ENCODE measurements around the gene EBLN1.

DNA sequence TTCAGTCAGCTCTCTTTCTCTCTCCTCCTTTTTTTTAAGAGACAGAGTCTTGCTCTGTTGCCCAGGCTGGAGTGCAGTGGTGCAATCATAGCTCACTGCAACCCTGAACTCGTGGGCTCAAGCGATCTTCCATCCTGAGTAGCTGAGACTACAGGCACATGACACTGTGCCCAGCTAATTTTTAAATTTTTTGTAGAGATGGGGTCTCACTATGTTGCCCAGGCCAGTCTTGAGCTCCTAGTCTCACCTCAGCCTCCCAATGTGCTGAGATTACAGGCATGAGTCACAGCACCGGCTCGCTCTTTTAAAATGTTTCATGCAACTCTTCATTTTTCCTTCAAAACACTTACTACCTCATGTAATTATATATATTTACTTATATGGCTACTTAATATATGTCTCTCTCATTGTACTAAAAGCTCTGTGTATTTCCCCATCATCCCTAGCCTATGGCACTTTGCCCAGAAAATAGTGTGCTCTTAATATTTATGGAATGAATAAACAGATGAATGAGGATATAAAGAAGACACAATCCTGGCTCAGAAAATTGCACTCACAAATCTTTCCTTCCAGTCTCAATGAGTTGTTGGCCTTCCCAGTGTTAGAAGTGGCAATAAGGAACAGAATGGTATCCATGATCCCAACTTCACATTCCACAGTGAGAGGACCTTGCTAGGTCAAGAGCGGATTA, 33.9 kb downstream of the EBLN1 start:
- TF ChIP-seq, protein P1, sequence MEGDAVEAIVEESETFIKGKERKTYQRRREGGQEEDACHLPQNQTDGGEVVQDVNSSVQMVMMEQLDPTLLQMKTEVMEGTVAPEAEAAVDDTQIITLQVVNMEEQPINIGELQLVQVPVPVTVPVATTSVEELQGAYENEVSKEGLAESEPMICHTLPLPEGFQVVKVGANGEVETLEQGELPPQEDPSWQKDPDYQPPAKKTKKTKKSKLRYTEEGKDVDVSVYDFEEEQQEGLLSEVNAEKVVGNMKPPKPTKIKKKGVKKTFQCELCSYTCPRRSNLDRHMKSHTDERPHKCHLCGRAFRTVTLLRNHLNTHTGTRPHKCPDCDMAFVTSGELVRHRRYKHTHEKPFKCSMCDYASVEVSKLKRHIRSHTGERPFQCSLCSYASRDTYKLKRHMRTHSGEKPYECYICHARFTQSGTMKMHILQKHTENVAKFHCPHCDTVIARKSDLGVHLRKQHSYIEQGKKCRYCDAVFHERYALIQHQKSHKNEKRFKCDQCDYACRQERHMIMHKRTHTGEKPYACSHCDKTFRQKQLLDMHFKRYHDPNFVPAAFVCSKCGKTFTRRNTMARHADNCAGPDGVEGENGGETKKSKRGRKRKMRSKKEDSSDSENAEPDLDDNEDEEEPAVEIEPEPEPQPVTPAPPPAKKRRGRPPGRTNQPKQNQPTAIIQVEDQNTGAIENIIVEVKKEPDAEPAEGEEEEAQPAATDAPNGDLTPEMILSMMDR (IDR thresholded peaks at IDR 0.05), result no peak
- TF ChIP-seq POLR2AphosphoS5 (IDR thresholded peaks at IDR 0.05), result no peak

All from suprapubic skin (tissue), 3 donors.